ENCODE results near the gene EMSY. TPM values are rescaled to one million over a fixed set of nuclear protein-coding genes. Genes with fewer than 3 reads are reported as not detected.

EMSY gene
- total and polyA plus RNA-seq, 2 donors (not counting 3 experiments of a cell fraction or from before 2014, with no cell fraction given), result 18.3 to 25.7 TPM

GRCh38 chr11:76513654-76514034 is 68.8 kb downstream of the EMSY start:
- FAIRE-seq (no peak), DNase-seq (ENCODE audit: low read depth, low spot score) (no peak)
- no peaks in the 10 kb centered on the region for H3K9me3 ChIP-seq (replicated peaks; ENCODE audit: control insufficient read depth, insufficient read depth, low read length)
- H4K20me1 ChIP-seq (replicated peaks; ENCODE audit: control insufficient read depth, extremely low read depth, insufficient read depth, low read length), result peaks cover 3% of the 10 kb centered on the region
- no peak overlapping the region for H3K27ac ChIP-seq (ENCODE audit: insufficient read depth, low read depth, low read length)
- intact Hi-C loops (cut with micrococcal nuclease), result loop anchor here (1.0 to 2.0 kb wide), 4 partner anchors 69 to 306 kb away; partner anchors contain the start of gene EMSY
- H3K27me3 ChIP-seq (ENCODE audit: control insufficient read depth in 2 of 2, insufficient read depth in 2 of 2, low read length in 2 of 2), result no peaks in the 10 kb centered on the region
- H3K9me1 ChIP-seq (replicated peaks; ENCODE audit: control insufficient read depth, extremely low read depth, insufficient read depth, low read length), result no peaks in the 10 kb centered on the region
- H3K4me2 ChIP-seq (ENCODE audit: insufficient read depth, low read length), result no peak overlapping the region
- dilution Hi-C loops (cut with MboI; ENCODE audit: extremely low pct_ligation_motif_present, low sequenced_read_pairs), result no loop called here
- no TSS peak for BruUV-seq (replicated peaks)
- H3K36me3 ChIP-seq (ENCODE audit: control insufficient read depth in 2 of 2, extremely low read depth in 1 of 2, insufficient read depth in 2 of 2, low read length in 2 of 2), result peaks cover 0 to 2% of the 10 kb centered on the region in 2 experiments
- POLR2A ChIA-PET, result no interaction called here
- no peak overlapping the region for H3K9ac ChIP-seq (replicated peaks; ENCODE audit: extremely low read depth, insufficient read depth, low read length)
- H3K4me3 ChIP-seq (replicated peaks in 1 of 3; ENCODE audit: insufficient read depth in 1 of 3, low read depth in 1 of 3, low read length in 3 of 3), result no peak overlapping the region
- H2AFZ ChIP-seq (ENCODE audit: low read depth, low read length), result no peak overlapping the region
- CTCF ChIA-PET, result interaction anchor here (0.7 to 5.6 kb wide), 2 partner anchors 167 to 305 kb away, joined by 4 to 53 read pairs; no protein-coding TSS in a partner anchor
- H3K4me1 ChIP-seq (ENCODE audit: control insufficient read depth, extremely low read depth, insufficient read depth, low read length), result peaks cover 10% of the 10 kb centered on the region
- TF ChIP-seq, protein P1, sequence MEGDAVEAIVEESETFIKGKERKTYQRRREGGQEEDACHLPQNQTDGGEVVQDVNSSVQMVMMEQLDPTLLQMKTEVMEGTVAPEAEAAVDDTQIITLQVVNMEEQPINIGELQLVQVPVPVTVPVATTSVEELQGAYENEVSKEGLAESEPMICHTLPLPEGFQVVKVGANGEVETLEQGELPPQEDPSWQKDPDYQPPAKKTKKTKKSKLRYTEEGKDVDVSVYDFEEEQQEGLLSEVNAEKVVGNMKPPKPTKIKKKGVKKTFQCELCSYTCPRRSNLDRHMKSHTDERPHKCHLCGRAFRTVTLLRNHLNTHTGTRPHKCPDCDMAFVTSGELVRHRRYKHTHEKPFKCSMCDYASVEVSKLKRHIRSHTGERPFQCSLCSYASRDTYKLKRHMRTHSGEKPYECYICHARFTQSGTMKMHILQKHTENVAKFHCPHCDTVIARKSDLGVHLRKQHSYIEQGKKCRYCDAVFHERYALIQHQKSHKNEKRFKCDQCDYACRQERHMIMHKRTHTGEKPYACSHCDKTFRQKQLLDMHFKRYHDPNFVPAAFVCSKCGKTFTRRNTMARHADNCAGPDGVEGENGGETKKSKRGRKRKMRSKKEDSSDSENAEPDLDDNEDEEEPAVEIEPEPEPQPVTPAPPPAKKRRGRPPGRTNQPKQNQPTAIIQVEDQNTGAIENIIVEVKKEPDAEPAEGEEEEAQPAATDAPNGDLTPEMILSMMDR (IDR thresholded peaks at IDR 0.05; ENCODE audit: extremely low read depth in 1 of 2, insufficient read depth in 1 of 2, low read depth in 1 of 2, low read length in 2 of 2), result no peak
- TF ChIP-seq POLR2AphosphoS5 (IDR thresholded peaks at IDR 0.05; ENCODE audit: insufficient read depth, low read depth, low read length) (no peak), POLR2A (IDR thresholded peaks at IDR 0.05; ENCODE audit: low read depth, low read length) (no peak), MYC (IDR thresholded peaks at IDR 0.05; ENCODE audit: low read depth, low read length) (no peak), GATA2 (IDR thresholded peaks at IDR 0.05; ENCODE audit: insufficient read depth, insufficient read length, low read depth, low read length) (no peak), FOS (IDR thresholded peaks at IDR 0.05; ENCODE audit: borderline replicate concordance, insufficient read depth, low read length) (no peak), EZH2 (IDR thresholded peaks at IDR 0.05; ENCODE audit: borderline replicate concordance, low read depth, low read length, severe bottlenecking) (no peak), JUN (IDR thresholded peaks at IDR 0.05; ENCODE audit: borderline replicate concordance, insufficient read depth, insufficient read length, low read depth) (no peak)
- TF ChIP-seq, protein P2, sequence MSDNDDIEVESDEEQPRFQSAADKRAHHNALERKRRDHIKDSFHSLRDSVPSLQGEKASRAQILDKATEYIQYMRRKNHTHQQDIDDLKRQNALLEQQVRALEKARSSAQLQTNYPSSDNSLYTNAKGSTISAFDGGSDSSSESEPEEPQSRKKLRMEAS (IDR thresholded peaks at IDR 0.05; ENCODE audit: insufficient read depth, insufficient read length), result no peak
- no peaks in the 10 kb centered on the region for H3K79me2 ChIP-seq (ENCODE audit: control insufficient read depth, insufficient read depth, low read length)

All from endothelial cell of umbilical vein (primary cell).